Transverse colon (tissue), 4 donors: Measurements from ENCODE around the gene CNTN4. TPM values are rescaled to one million over a fixed set of nuclear protein-coding genes. Genes with fewer than 3 reads are reported as not detected.

Experiments used
- DNase-seq: peaks from one replicate; pipeline ENCODE4 v3.0.0-alpha.2; 2019
- H3K27ac ChIP-seq, 4 donors: fragments of 200-600 bp; sonication (generic); 2 replicates each; pipeline ENCODE4 v1.5.1; 2016 to 2018; ENCODE audit warnings: inconsistent platforms in 4 of 4
- H3K27me3 ChIP-seq: fragments of 200-600 bp; sonication (generic); 2 replicates; pipeline ENCODE4 v1.5.1; 2017; ENCODE audit warnings: inconsistent platforms
- H3K36me3 ChIP-seq, 4 donors: fragments of 200-600 bp; sonication (generic); 2 replicates each; pipeline ENCODE4 v1.5.1; 2017 to 2019; ENCODE audit warnings: inconsistent platforms in 4 of 4
- H3K4me1 ChIP-seq, 4 donors: fragments of 200-600 bp; sonication (generic); 2 replicates each; pipeline ENCODE4 v1.5.1; 2017 to 2020; ENCODE audit warnings: inconsistent platforms in 4 of 4
- H3K4me3 ChIP-seq, 4 donors: fragments of 200-600 bp; sonication (generic); 1 replicate in 1 of 4; 2 replicates in 3 of 4; pipeline versions ENCODE4 v1.5.1 to v1.6.1; 2017 to 2019; ENCODE audit warnings: inconsistent platforms in 4 of 4
- H3K9me3 ChIP-seq, 2 donors: fragments of 200-600 bp; sonication (generic); 2 replicates each; pipeline ENCODE4 v1.5.1; 2017 to 2019; ENCODE audit warnings: inconsistent platforms in 2 of 2
- CTCF ChIP-seq, 5 experiments: fragments of 200-600 bp in 3 of 5; fragments of 450-650 bp in 2 of 5; sonication (generic) in 3 of 5; IDR thresholded peaks; 1 replicate in 2 of 5; 2 replicates in 3 of 5; pipeline ENCODE4 v1.5.1; 2016 to 2017; ENCODE audit warnings: antibody characterized with exemption in 5 of 5, inconsistent platforms in 3 of 5, mild to moderate bottlenecking in 2 of 5, moderate library complexity in 1 of 5
- EP300 ChIP-seq: sonication (generic); formaldehyde crosslinking; IDR thresholded peaks from one replicate; pipeline ENCODE4 v1.6.1; 2017; ENCODE audit warnings: antibody characterized with exemption, low read depth
- POLR2A ChIP-seq: fragments of 450-650 bp; IDR thresholded peaks from one replicate; pipeline ENCODE4 v1.6.1; 2016; ENCODE audit warnings: antibody characterized with exemption, mild to moderate bottlenecking, moderate library complexity
- POLR2AphosphoS5 ChIP-seq, 3 donors: sonication (generic); formaldehyde crosslinking; IDR thresholded peaks; one replicate each; pipeline ENCODE4 v1.6.1; 2016; ENCODE audit warnings: antibody characterized with exemption in 3 of 3
- WGBS, 2 donors: methylation state at CpG; one replicate each; pipeline ENCODE4 v1.1.5; 2018; ENCODE audit warnings: low coverage in 1 of 2; 5-methylcytosine and 5-hydroxymethylcytosine counted together
- in situ Hi-C, 4 donors: fragments of 200-750 bp; cut with MboI; loops; one replicate each; pipeline versions ENCODE4 v1.15.0 to v1.15.1; 2017; ENCODE audit warnings: low sequenced_read_pairs in 3 of 4, low pct_ligation_motif_present in 1 of 4, low pct_unique_long_range_greater_than_20kb in 1 of 4
- intact Hi-C: fragments of 100-400 bp; cut with DNase I; formaldehyde crosslinking; loops from one replicate; pipeline ENCODE4 v1.15.1; 2023; ENCODE audit warnings: low total_unique reads
- total RNA-seq, 4 donors: library from RNA; depleted of rRNA; stranded (reverse); fragments of >200 nt; gene quantifications; one replicate each; pipeline ENCODE4 v1.1.0, GENCODE V29; 2016

CNTN4 gene
- total RNA-seq, 4 donors from 2014 or later = 17.6 to 49.0 (median 17.8) TPM

- no peaks in the 10 kb centered on the region for H3K36me3 ChIP-seq
- 57 to 77% methylated on average over 1 of the region's 1 CpG for WGBS, 2 donors
- intact Hi-C loops = no loop called here
These were observed 763.3 kb downstream of the CNTN4 start for GRCh38 chr3:2861920-2862319.

GRCh38 chr3:2862366-2862765 is 763.7 kb downstream of the CNTN4 start:
- TF ChIP-seq POLR2AphosphoS5 (IDR thresholded peaks at IDR 0.05) (no peak), CTCF (IDR thresholded peaks at IDR 0.05) (no peak), EP300 (no peak), POLR2A (no peak)
- in situ Hi-C loops = no loop called here
- intact Hi-C loops = no loop called here
- no peaks in the 10 kb centered on the region for H3K27me3 ChIP-seq
- H3K36me3 ChIP-seq = no peaks in the 10 kb centered on the region
- no peak overlapping the region for H3K4me3 ChIP-seq
- H3K4me1 ChIP-seq = no peaks in the 10 kb centered on the region
- DNase-seq = no peak
- H3K27ac ChIP-seq = no peak overlapping the region
- 53 to 57% methylated on average over 1 of the region's 1 CpG for WGBS, 2 donors
- H3K9me3 ChIP-seq = no peaks in the 10 kb centered on the region

More at GRCh38 chr3:2861920-2862319, 763.3 kb downstream of the CNTN4 start:
- Histone ChIP-seq H3K27ac (no peak overlapping the region), H3K4me1 (no peaks in the 10 kb centered on the region), H3K27me3 (no peaks in the 10 kb centered on the region), H3K9me3 (no peaks in the 10 kb centered on the region), H3K4me3 (no peak overlapping the region)
- TF ChIP-seq POLR2A = no peak
- TF ChIP-seq CTCF (IDR thresholded peaks at IDR 0.05) = no peak
- no peak for TF ChIP-seq EP300
- TF ChIP-seq POLR2AphosphoS5 (IDR thresholded peaks at IDR 0.05) = no peak
- no peak for DNase-seq
- in situ Hi-C loops = no loop called here

- no peak overlapping the region for H3K27ac ChIP-seq
- H3K9me3 ChIP-seq = no peaks in the 10 kb centered on the region
- in situ Hi-C loops = no loop called here
- TF ChIP-seq CTCF (IDR thresholded peaks at IDR 0.05) (no peak), EP300 (no peak), POLR2A (no peak), POLR2AphosphoS5 (IDR thresholded peaks at IDR 0.05) (no peak)
- intact Hi-C loops = no loop called here
- WGBS, 2 donors = 45 to 61% methylated on average over 1 to 2 of the region's 2 CpGs
- no peak for DNase-seq
- H3K36me3 ChIP-seq = no peaks in the 10 kb centered on the region
- H3K4me1 ChIP-seq = no peaks in the 10 kb centered on the region
- no peaks in the 10 kb centered on the region for H3K27me3 ChIP-seq
- H3K4me3 ChIP-seq = no peak overlapping the region
These were observed 764.5 kb downstream of the CNTN4 start for GRCh38 chr3:2863127-2863526.

GRCh38 chr3:2869905-2870304 is 771.2 kb downstream of the CNTN4 start:
- Histone ChIP-seq H3K36me3 (no peaks in the 10 kb centered on the region), H3K4me1 (peaks cover 0 to 8% (median 2%) of the 10 kb centered on the region in 4 donors), H3K9me3 (no peaks in the 10 kb centered on the region), H3K27me3 (no peaks in the 10 kb centered on the region), H3K4me3 (no peak overlapping the region), H3K27ac (no peak overlapping the region)
- TF ChIP-seq EP300 (no peak), CTCF (IDR thresholded peaks at IDR 0.05) (no peak), POLR2A (no peak), POLR2AphosphoS5 (IDR thresholded peaks at IDR 0.05) (no peak)
- DNase-seq = no peak
- in situ Hi-C loops = no loop called here
- WGBS, 2 donors = 87% methylated on average over 1 of the region's 1 CpG; no CpG with 5 or more reads in 1 of the 2 donors
- intact Hi-C loops = no loop called here
